Measurements from ENCODE around the gene SHANK3. TPM values are rescaled to one million over a fixed set of nuclear protein-coding genes. Genes with fewer than 3 reads are reported as not detected.

The SHANK3 gene
- total and polyA plus RNA-seq, 2 donors (not counting 3 experiments of a cell fraction or from before 2014, with no cell fraction given), result 26.1 to 158 TPM

DNA sequence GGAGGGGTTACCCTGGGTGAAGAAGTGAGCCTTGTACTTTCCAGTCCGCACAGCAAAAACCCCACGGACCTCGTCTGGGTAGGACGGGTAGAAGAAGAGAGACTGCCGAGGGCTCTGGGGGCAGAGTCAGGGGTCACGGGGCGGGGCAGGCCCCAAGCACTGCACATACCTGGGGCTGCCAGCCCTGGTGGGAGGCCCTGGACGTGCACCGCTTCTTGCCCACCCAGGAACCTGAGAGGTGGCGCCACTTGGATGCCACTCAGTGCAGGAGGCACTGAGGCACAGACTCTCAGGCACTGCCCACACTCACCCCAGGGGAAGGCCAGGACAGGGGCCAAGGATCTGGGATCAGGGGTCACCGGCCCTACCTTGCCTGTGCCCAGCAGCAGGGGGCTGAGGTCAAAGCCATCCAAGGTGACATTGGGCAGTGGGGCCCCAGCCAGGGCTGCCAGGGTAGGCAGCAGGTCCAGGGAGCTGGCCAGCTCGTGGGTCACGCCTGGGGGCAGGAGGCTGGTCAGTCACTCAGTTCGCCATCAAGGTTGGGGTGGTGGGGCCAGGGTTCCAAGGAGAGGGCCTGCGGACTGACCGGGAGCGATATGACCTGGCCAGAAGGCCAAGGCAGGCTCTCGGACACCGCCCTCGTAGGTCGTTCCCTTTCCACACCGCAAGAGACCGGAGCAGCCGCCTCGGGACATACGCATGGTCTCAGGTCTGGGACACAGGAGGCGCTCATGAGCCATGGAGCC lies 46.9 kb upstream of the SHANK3 start:
- no peaks in the 10 kb centered on the region for H3K36me3 ChIP-seq (ENCODE audit: control insufficient read depth in 2 of 2, extremely low read depth in 1 of 2, insufficient read depth in 2 of 2, low read length in 2 of 2)
- FAIRE-seq (no peak), DNase-seq (ENCODE audit: low read depth, low spot score) (no peak)
- H3K27ac ChIP-seq (ENCODE audit: insufficient read depth, low read depth, low read length), result no peak overlapping the region
- H3K79me2 ChIP-seq (ENCODE audit: control insufficient read depth, insufficient read depth, low read length), result no peaks in the 10 kb centered on the region
- H3K9me3 ChIP-seq (replicated peaks; ENCODE audit: control insufficient read depth, insufficient read depth, low read length), result no peaks in the 10 kb centered on the region
- no peaks in the 10 kb centered on the region for H4K20me1 ChIP-seq (replicated peaks; ENCODE audit: control insufficient read depth, extremely low read depth, insufficient read depth, low read length)
- dilution Hi-C loops (cut with MboI; ENCODE audit: extremely low pct_ligation_motif_present, low sequenced_read_pairs), result no loop called here
- H3K4me2 ChIP-seq (ENCODE audit: insufficient read depth, low read length), result no peak overlapping the region
- intact Hi-C loops (cut with micrococcal nuclease), result no loop called here
- H3K4me3 ChIP-seq (replicated peaks in 1 of 3; ENCODE audit: insufficient read depth in 1 of 3, low read depth in 1 of 3, low read length in 3 of 3), result no peak overlapping the region
- H3K9ac ChIP-seq (replicated peaks; ENCODE audit: extremely low read depth, insufficient read depth, low read length), result no peak overlapping the region
- H2AFZ ChIP-seq (ENCODE audit: low read depth, low read length), result no peak overlapping the region
- TF ChIP-seq, protein P1, sequence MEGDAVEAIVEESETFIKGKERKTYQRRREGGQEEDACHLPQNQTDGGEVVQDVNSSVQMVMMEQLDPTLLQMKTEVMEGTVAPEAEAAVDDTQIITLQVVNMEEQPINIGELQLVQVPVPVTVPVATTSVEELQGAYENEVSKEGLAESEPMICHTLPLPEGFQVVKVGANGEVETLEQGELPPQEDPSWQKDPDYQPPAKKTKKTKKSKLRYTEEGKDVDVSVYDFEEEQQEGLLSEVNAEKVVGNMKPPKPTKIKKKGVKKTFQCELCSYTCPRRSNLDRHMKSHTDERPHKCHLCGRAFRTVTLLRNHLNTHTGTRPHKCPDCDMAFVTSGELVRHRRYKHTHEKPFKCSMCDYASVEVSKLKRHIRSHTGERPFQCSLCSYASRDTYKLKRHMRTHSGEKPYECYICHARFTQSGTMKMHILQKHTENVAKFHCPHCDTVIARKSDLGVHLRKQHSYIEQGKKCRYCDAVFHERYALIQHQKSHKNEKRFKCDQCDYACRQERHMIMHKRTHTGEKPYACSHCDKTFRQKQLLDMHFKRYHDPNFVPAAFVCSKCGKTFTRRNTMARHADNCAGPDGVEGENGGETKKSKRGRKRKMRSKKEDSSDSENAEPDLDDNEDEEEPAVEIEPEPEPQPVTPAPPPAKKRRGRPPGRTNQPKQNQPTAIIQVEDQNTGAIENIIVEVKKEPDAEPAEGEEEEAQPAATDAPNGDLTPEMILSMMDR (IDR thresholded peaks at IDR 0.05; ENCODE audit: extremely low read depth in 1 of 2, insufficient read depth in 1 of 2, low read depth in 1 of 2, low read length in 2 of 2), result peak; percentile 15 to 26
- TF ChIP-seq POLR2AphosphoS5 (IDR thresholded peaks at IDR 0.05; ENCODE audit: insufficient read depth, low read depth, low read length), result no peak
- H3K4me1 ChIP-seq (ENCODE audit: control insufficient read depth, extremely low read depth, insufficient read depth, low read length), result peaks cover 21% of the 10 kb centered on the region
- no TSS peak for BruUV-seq (replicated peaks)
- ChIA-PET CTCF (interaction anchor here (0.5 to 4.0 kb wide), 13 partner anchors 9 to 149 kb away, joined by 3 to 26 read pairs (median 4); partner anchors contain the start of gene SHANK3), POLR2A (no interaction called here)
- H3K27me3 ChIP-seq (ENCODE audit: control insufficient read depth in 2 of 2, insufficient read depth in 2 of 2, low read length in 2 of 2), result no peaks in the 10 kb centered on the region
- no peaks in the 10 kb centered on the region for H3K9me1 ChIP-seq (replicated peaks; ENCODE audit: control insufficient read depth, extremely low read depth, insufficient read depth, low read length)

DNA sequence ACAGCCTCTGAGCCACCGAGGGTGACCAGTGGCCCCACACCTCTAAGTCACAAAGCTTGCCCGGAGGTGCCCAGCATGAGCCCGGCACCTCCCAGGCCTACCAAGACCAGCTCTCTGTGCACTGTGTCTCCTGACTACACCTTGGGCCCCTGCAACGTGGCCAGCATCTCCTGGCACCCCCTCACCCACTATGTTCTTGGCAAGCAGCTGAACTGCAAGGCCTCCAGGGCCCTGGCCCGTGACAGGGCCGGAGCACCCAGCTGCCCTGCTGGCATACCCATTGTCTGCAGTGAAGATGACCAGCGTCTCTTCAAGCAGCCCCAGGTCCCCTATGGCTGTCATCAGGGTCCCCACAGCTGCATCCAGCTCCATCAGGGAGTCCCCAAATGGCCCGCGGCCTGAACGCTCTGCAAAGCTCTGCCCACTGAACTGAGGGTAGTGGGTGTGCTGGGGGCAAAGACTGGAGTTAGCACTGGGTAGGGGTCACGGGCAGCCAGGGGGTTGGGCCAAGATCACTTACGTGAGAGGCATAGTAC lies 46.2 kb upstream of the SHANK3 start:
- TF ChIP-seq FOS (IDR thresholded peaks at IDR 0.05; ENCODE audit: borderline replicate concordance, insufficient read depth, low read length) (no peak), MYC (IDR thresholded peaks at IDR 0.05; ENCODE audit: low read depth, low read length) (no peak), POLR2AphosphoS5 (IDR thresholded peaks at IDR 0.05; ENCODE audit: insufficient read depth, low read depth, low read length) (no peak), JUN (IDR thresholded peaks at IDR 0.05; ENCODE audit: borderline replicate concordance, insufficient read depth, insufficient read length, low read depth) (no peak), POLR2A (IDR thresholded peaks at IDR 0.05; ENCODE audit: low read depth, low read length) (no peak), GATA2 (IDR thresholded peaks at IDR 0.05; ENCODE audit: insufficient read depth, insufficient read length, low read depth, low read length) (no peak), EZH2 (IDR thresholded peaks at IDR 0.05; ENCODE audit: borderline replicate concordance, low read depth, low read length, severe bottlenecking) (no peak)
- TF ChIP-seq, protein P1 (IDR thresholded peaks at IDR 0.05; ENCODE audit: extremely low read depth in 1 of 2, insufficient read depth in 1 of 2, low read depth in 1 of 2, low read length in 2 of 2), result no peak
- TF ChIP-seq, protein P2, sequence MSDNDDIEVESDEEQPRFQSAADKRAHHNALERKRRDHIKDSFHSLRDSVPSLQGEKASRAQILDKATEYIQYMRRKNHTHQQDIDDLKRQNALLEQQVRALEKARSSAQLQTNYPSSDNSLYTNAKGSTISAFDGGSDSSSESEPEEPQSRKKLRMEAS (IDR thresholded peaks at IDR 0.05; ENCODE audit: insufficient read depth, insufficient read length), result no peak
- no peaks in the 10 kb centered on the region for H3K79me2 ChIP-seq (ENCODE audit: control insufficient read depth, insufficient read depth, low read length)
- ChIA-PET CTCF (interaction anchor here (0.5 to 4.0 kb wide), 13 partner anchors 10 to 149 kb away, joined by 3 to 26 read pairs (median 4); partner anchors contain the start of gene SHANK3), POLR2A (no interaction called here)
- no peak overlapping the region for H2AFZ ChIP-seq (ENCODE audit: low read depth, low read length)
- H3K4me1 ChIP-seq (ENCODE audit: control insufficient read depth, extremely low read depth, insufficient read depth, low read length), result peaks cover 14% of the 10 kb centered on the region
- no peaks in the 10 kb centered on the region for H3K9me1 ChIP-seq (replicated peaks; ENCODE audit: control insufficient read depth, extremely low read depth, insufficient read depth, low read length)
- DNase-seq (ENCODE audit: low read depth, low spot score), result no peak
- no peak overlapping the region for H3K4me3 ChIP-seq (replicated peaks in 1 of 3; ENCODE audit: insufficient read depth in 1 of 3, low read depth in 1 of 3, low read length in 3 of 3)
- no peak for FAIRE-seq
- no peaks in the 10 kb centered on the region for H3K36me3 ChIP-seq (ENCODE audit: control insufficient read depth in 2 of 2, extremely low read depth in 1 of 2, insufficient read depth in 2 of 2, low read length in 2 of 2)
- no peak overlapping the region for H3K4me2 ChIP-seq (ENCODE audit: insufficient read depth, low read length)
- no TSS peak for BruUV-seq (replicated peaks)
- H4K20me1 ChIP-seq (replicated peaks; ENCODE audit: control insufficient read depth, extremely low read depth, insufficient read depth, low read length), result no peaks in the 10 kb centered on the region
- H3K27me3 ChIP-seq (ENCODE audit: control insufficient read depth in 2 of 2, insufficient read depth in 2 of 2, low read length in 2 of 2), result no peaks in the 10 kb centered on the region
- no peak overlapping the region for H3K9ac ChIP-seq (replicated peaks; ENCODE audit: extremely low read depth, insufficient read depth, low read length)
- no peak overlapping the region for H3K27ac ChIP-seq (ENCODE audit: insufficient read depth, low read depth, low read length)
- intact Hi-C loops (cut with micrococcal nuclease) (no loop called here), dilution Hi-C loops (cut with MboI; ENCODE audit: extremely low pct_ligation_motif_present, low sequenced_read_pairs) (no loop called here)
- H3K9me3 ChIP-seq (replicated peaks; ENCODE audit: control insufficient read depth, insufficient read depth, low read length), result no peaks in the 10 kb centered on the region

All from endothelial cell of umbilical vein (primary cell).